Effector memory CD4-positive, alpha-beta T cell (primary cell): ENCODE data around the gene CRAT.
"Not testable (repeated sequence)": the region's sequence is repeated elsewhere in the genome, so short reads cannot be mapped to it uniquely, and the experiment has no call there.

Experiments used
- DNase-seq, 3 donors: peaks; one replicate each; pipeline ENCODE4 v3.0.0-alpha.2; 2020
- H3K27ac ChIP-seq: 2 replicates; pipeline ENCODE4 v1.7.0; 2013; ENCODE audit warnings: mild to moderate bottlenecking, low read length, moderate library complexity; ENCODE audit not compliant: insufficient read depth, poor library complexity, severe bottlenecking
- H3K27me3 ChIP-seq: replicated peaks from 2 replicates; pipeline ENCODE4 v1.7.0; 2013; ENCODE audit warnings: mild to moderate bottlenecking, low read length; ENCODE audit not compliant: insufficient read depth, control insufficient read depth, poor library complexity, severe bottlenecking
- H3K36me3 ChIP-seq: 2 replicates; pipeline ENCODE4 v1.7.0; 2013; ENCODE audit warnings: mild to moderate bottlenecking, low read length, moderate library complexity; ENCODE audit not compliant: control insufficient read depth, insufficient read depth
- H3K4me1 ChIP-seq: 2 replicates; pipeline ENCODE4 v1.7.0; 2013; ENCODE audit warnings: low read length, mild to moderate bottlenecking; ENCODE audit not compliant: control insufficient read depth, insufficient read depth, poor library complexity, severe bottlenecking
- H3K4me3 ChIP-seq: 2 replicates; pipeline ENCODE4 v1.7.0; 2013; ENCODE audit warnings: low read length, low read depth, mild to moderate bottlenecking; ENCODE audit not compliant: insufficient read depth, poor library complexity, severe bottlenecking
- H3K9me3 ChIP-seq: 2 replicates; pipeline ENCODE4 v1.7.0; 2013; ENCODE audit warnings: mild to moderate bottlenecking, low read length, moderate library complexity; ENCODE audit not compliant: control insufficient read depth

Gene CRAT

GRCh38 chr9:129138476-129139232 lies 28.1 kb upstream of the CRAT start:
- DNase-seq, result no peak
- H3K36me3 ChIP-seq, result peaks cover 24% of the 10 kb centered on the region
- no peak overlapping the region for H3K27ac ChIP-seq
- no peaks in the 10 kb centered on the region for H3K27me3 ChIP-seq
- H3K9me3 ChIP-seq, result no peaks in the 10 kb centered on the region
- H3K4me3 ChIP-seq, result no peak overlapping the region
- peaks cover 33% of the 10 kb centered on the region for H3K4me1 ChIP-seq

GRCh38 chr9:129138144-129138462 lies 27.5 kb upstream of the CRAT start:
- H3K4me1 ChIP-seq, result peaks cover 33% of the 10 kb centered on the region

GRCh38 chr9:129137292-129138143 lies 26.9 kb upstream of the CRAT start:
- Histone ChIP-seq H3K36me3 (peaks cover 21% of the 10 kb centered on the region), H3K9me3 (no peaks in the 10 kb centered on the region), H3K4me3 (no peak overlapping the region), H3K27me3 (no peaks in the 10 kb centered on the region), H3K27ac (no peak overlapping the region), H3K4me1 (peaks cover 33% of the 10 kb centered on the region)
- DNase-seq, result no peak

More at GRCh38 chr9:129138144-129138462, 27.5 kb upstream of the CRAT start:
- no peaks in the 10 kb centered on the region for H3K9me3 ChIP-seq
- no peak for DNase-seq
- peaks cover 21% of the 10 kb centered on the region for H3K36me3 ChIP-seq
- H3K27ac ChIP-seq, result no peak overlapping the region
- H3K4me3 ChIP-seq, result no peak overlapping the region
- H3K27me3 ChIP-seq, result no peaks in the 10 kb centered on the region

- Histone ChIP-seq H3K9me3 (no peaks in the 10 kb centered on the region), H3K36me3 (peaks cover 21% of the 10 kb centered on the region), H3K27me3 (no peaks in the 10 kb centered on the region), H3K27ac (no peak overlapping the region), H3K4me1 (peaks cover 23% of the 10 kb centered on the region), H3K4me3 (no peak overlapping the region)
- DNase-seq, result no peak
Measured at GRCh38 chr9:129136446-129137035, 25.9 kb upstream of the CRAT start.

GRCh38 chr9:129135476-129135875 lies 24.9 kb upstream of the CRAT start:
- Histone ChIP-seq H3K4me1 (peaks cover 12% of the 10 kb centered on the region), H3K36me3 (peaks cover 21% of the 10 kb centered on the region), H3K27me3 (no peaks in the 10 kb centered on the region), H3K9me3 (no peaks in the 10 kb centered on the region), H3K4me3 (no peak overlapping the region), H3K27ac (no peak overlapping the region)
- DNase-seq, result no peak

GRCh38 chr9:129133082-129133481 lies 22.5 kb upstream of the CRAT start:
- no peak overlapping the region for H3K4me3 ChIP-seq
- DNase-seq, result no peak

GRCh38 chr9:129131300-129132145 lies 20.9 kb upstream of the CRAT start:
- peak overlapping the region; percentile 7 for H3K27ac ChIP-seq
- peaks cover 27% of the 10 kb centered on the region for H3K36me3 ChIP-seq
- H3K4me3 ChIP-seq, result no peak overlapping the region
- peak; percentile 67 to 74 (median 67) for DNase-seq
- H3K4me1 ChIP-seq, result no peaks in the 10 kb centered on the region
- H3K9me3 ChIP-seq, result no peaks in the 10 kb centered on the region
- no peaks in the 10 kb centered on the region for H3K27me3 ChIP-seq

More at GRCh38 chr9:129133082-129133481, 22.5 kb upstream of the CRAT start:
- Histone ChIP-seq H3K27ac (no peak overlapping the region), H3K27me3 (no peaks in the 10 kb centered on the region), H3K36me3 (peaks cover 27% of the 10 kb centered on the region), H3K9me3 (no peaks in the 10 kb centered on the region), H3K4me1 (no peaks in the 10 kb centered on the region)

- H3K36me3 ChIP-seq, result peaks cover 25% of the 10 kb centered on the region
- H3K27ac ChIP-seq, result no peak overlapping the region
- DNase-seq, result no peak
Measured at GRCh38 chr9:129130791-129131190, 20.2 kb upstream of the CRAT start.

GRCh38 chr9:129130271-129130670 lies 19.7 kb upstream of the CRAT start:
- not testable (repeated sequence) for H3K4me3 ChIP-seq, DNase-seq, H3K27ac ChIP-seq, H3K9me3 ChIP-seq, H3K27me3 ChIP-seq, H3K4me1 ChIP-seq
- peaks cover 29% of the 10 kb centered on the region for H3K36me3 ChIP-seq

More at GRCh38 chr9:129130791-129131190, 20.2 kb upstream of the CRAT start:
- no peaks in the 10 kb centered on the region for H3K4me1 ChIP-seq
- H3K4me3 ChIP-seq, result no peak overlapping the region
- no peaks in the 10 kb centered on the region for H3K9me3 ChIP-seq
- no peaks in the 10 kb centered on the region for H3K27me3 ChIP-seq
